GM19035 (cell line): ENCODE data around the gene GAPDHS.

ENCODE experiments used
- ATAC-seq: cut with Tn5 transposase; IDR thresholded peaks from one replicate; pipeline ENCODE4 v1.9.1; 2021; ENCODE audit not compliant: unreplicated experiment

The GAPDHS gene

DNA sequence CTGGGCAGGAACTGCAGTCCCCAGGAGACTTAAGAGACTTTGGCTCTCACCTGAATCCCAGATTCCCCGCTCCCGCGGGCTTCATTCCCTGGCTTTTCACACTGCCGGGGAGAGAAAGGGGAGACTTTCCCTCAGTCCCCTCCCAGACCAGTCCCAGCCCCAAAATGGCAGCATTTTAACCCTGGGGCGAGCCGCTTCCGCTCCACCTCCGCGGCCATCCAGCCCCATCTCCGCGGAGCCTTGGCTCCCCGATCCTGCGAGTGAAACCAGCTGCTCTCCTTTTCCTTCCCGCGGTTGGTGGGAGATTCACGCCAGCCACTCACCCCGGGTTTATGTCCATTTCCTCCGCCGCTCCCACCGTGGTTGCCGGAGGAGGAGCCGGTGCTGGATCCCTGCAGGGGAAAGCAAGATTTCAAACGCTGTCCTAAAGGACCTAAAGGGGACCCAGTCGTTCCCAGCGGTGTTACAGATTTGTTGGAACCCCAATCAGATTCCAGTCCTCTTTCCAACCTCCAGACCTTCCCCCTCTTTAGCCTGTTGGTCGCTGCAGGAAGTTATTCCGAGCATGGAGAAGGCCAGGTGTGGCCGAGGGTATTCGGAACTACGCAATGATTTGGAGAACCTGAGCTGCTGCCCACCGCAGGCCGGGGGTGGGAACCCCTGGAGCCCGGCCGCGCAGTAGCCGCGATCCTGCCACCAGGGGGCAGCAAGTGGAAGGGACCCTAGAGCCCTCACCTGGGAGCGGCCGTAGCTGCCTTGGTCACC, 23.2 kb upstream of the GAPDHS start:
- no peak for ATAC-seq

DNA sequence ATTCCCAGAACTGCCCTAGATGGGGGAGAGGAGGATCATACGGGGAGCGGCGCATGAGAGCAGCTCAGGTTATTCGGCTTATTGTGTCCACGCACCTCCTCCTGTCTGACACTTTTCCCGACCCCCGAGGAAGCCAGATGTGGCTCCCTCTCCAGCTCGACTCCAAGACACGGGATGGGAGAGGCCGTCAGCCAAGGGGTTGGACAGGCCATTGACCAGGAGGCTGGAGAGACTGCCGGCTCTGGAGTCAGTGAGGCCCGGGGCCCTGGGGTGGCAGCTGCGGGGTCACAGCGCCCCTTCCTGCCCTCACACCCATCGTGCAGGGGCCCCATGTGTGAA, 22.7 kb upstream of the GAPDHS start:
- ATAC-seq: no peak

DNA sequence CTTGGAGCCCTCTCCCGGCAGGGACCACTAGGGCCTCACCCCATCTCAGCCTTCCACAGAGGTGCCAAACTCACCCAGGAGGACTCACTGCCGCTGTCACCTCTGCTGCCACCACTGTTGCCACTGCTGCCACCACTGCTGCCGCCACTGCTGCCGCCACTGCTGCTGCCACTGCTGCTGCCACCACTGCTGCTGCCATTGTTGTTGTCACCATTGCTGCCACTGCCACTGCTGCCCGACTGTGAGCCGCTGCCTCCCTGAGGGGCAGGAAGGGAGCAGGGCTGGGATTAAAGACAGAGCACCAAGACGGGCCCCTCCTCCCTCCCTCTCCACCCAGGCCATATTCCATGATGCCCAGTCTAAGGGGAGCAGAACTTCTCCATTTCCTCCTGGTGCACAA, 21.9 kb upstream of the GAPDHS start:
- ATAC-seq: no peak

DNA sequence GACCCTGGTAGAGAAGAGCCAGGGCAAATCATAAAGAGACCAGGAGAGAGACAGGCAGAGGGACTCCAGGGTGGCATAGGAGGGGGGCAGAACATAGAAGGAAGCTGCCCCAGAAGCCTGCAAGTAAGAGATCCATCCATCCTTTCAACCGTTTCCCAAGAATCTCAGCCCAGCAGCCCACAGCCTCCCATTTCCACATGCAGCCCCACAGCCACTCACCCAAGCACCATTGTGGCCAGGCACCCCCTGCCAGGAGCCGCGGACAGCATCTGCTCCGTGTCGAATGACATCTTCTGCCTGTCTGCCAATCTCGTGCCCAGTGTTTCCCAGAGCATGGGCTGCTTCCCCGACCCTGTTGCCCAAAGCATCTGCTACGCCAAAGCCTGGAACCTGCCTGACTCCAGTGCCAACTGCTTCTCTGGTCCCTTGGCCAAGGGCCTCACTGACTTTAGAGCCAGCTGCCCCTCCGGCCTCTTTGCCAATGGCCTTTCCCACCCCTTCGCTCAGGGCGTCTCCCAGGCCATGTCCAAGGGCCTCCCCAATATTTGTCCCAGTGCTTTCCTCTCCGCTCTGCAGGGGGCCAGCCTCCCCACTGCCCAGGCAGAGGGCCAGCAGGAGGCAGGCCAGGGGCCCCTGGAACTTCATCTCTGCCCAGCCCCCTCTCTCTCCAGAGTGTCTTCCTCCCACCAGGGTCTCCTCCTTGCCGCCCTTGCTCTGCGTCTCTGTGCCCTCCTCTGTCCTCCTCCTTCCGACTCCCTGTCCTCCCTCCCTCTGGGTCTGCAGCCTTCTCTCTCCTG, 20.2 kb upstream of the GAPDHS start:
- ATAC-seq: no peak

DNA sequence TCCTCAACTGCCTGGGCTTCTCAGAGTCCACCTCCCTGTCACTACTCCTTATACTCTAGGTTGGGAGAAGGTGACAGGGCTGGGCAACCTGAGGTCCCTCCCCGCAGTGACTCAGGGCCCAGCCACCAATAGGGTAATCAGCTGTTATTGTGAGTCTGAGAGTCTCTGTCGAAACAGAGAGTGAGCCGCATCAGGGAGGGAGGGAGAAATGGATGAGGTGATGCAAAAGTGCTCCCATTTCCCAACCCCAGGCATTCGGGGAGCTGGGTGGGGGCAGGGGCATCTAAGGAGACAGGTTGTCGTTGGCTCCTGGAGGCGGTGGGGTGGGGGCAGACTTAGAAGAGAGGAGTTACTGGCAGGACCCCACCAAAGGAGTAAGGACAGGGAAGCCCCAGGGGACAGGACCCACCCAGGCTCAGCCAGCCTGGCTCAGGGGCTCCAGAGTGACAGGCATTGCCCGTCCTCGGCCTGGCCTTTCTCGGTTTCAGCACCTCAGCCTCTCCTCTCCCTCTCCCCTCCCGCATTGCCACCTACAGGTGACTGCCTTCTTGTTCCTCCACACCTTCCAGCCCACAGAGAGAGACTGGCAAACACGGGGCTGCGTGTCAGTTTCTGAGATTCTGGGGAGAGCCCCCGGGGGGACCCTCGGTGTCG, 19.5 kb upstream of the GAPDHS start, which contains the start of gene DMKN:
DMKN (minus strand) TSS at position 22 of the 654 bp plus-strand sequence. CDS start 174 bp downstream, outside the sequence.
- ATAC-seq: no peak

DNA sequence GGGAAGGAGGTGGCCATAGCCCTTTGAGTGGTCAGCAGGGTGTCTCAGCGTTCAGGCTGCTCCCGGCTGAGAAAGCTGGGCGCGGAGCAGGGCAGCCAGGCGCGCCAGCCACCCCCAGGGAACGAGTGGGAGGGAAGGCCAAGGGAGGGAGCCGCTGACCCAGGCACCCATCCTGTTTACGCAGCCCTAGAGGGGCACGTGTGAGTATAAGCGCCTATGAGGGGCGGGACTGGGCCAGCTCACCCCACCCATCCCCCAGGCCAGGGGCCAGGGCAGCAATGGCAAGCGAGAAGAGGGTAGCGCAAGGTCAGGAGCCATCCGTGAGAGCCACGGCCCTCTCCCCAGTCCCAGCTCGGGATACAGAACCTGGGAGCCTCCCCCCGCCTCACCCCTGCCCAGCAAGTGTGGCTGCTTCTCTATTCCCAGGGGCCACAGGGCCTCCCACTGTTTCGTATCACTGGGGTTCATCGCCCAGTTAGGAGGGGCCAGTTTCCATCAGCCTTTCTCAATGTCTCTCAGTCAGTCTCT, 18.9 kb upstream of the GAPDHS start:
- ATAC-seq: no peak

DNA sequence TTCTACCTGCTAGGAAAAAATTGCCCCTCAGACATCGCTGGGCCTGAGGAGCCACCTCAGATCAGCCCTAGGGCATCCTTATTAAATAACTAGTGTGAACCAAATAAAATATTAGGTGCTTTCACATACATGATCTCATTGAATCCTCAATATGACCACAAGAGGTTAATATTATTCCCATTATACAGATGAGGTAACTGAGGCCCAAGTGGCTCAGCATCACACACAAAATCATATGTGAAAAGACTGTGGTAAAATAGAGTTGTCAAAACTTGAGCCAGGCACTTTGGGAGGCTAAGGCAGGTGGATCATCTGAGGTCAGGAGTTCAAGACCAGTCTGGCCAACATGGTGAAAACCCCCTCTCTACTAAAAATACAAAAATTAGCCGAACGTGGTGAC, 16.9 kb upstream of the GAPDHS start:
- ATAC-seq: no peak

DNA sequence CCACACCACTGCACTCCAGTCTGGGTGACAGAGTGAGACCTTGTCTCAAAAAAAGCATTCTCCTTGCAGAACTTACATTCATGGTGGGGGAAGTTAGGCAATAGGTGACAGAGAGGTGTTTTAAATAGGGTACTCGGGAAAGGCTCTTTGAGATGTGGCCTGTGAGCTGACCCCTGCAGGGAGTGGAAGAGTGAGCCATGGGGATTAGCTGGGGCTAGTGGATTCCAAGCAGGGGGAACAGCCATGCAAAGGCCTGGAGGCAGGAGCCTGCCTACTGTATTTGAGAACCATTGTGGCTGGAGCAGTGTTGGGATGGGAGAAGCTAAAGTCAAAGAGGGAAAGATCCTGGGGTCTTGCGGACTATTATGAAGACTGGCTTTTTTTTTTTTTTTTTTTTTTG, 15.9 kb upstream of the GAPDHS start:
- no peak for ATAC-seq

DNA sequence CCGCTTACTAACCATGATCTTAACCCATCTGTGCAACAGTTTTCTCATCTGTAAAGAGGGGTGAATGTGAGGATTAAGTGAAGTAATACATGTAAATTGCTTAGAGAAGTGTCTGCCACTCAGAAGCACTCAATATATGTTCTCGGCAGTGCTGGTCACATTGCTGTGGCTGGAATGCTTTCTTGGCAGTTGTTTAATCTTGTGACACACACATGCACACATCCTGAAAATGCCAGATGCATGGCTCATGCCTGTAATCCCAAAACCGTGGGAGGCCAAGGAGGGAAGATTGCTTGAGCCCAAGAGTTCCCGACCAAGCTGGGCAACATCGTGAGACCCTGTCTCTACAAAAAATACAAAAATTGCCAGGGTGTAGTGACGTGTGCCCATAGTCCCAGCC, 14.9 kb upstream of the GAPDHS start:
- ATAC-seq: no peak

DNA sequence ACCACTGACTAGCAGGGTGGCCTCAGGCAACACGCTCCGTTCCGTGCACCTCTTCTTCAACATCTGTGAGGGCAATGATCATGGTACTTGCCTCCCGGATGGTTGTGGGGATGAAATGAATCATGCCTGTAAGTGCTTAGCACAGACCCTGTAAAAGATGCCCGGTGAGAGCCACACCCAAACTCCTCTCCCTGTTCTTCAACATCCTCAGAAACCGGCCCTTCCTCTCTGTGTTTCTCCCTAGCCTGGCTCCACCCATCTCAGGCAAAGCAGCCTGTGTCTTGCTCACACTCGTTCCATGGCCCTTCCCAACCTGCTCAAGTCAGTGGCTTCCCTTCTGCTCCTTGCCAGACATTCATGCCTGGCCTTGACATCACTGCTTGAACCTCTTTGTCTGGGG, 14.0 kb upstream of the GAPDHS start:
- ATAC-seq: no peak

DNA sequence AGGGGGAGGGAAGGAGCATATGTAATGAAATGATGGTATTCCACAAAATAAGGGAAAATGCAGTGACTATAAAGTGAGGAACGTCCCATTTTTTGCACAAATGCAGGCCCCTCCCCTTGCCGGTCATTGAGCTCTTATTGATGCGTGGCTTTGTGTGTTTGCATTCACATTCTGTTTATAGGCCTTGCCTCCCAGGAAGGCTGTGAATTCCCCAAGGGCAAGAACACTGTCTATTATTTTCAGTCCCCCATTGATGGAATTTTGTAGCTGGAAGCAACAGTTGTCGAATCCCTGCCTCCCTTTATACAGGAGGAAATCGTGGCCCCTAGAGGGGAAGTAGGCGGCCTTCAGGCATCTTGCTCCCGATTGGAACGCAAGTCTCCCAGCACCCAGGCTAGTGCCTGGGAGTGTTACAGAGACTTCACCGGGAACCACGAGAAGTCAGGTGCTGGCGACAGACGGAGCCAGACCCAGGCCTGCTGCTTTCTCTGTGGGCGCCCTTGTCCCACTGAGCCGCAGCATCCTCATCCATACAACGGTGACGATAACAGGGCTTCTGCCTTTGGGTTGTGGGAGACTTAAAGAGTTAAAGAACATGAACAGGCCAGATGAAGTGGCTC, 12.0 kb upstream of the GAPDHS start:
- ATAC-seq: no peak

DNA sequence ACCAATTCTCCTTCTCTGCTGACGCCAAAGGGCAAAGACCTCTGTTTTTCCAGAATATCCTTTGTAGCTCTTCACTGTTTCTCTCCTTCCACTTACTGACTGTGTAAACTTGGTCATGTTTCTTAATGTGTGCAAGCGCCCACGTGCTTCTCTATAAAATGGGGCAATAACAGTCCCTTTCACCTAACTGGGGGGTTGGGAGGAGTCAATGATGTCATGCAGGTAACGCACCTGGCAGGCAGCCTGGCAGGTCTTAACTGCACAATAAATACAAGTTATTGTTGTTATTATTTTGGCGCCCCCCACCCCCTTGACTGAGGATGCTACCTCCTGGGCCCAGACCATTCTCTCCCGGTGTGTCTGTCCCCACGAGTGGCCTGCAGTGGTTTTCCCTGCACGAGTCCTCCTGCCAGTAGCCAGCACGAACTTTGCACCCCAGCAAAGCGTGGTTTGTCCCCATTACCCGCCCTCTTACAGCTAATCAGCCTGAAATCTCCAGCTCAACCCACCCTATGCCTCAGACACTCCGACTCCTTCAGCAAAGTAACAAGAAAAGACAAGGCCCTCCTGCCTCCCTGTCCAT, 10.4 kb upstream of the GAPDHS start:
- ATAC-seq: no peak

DNA sequence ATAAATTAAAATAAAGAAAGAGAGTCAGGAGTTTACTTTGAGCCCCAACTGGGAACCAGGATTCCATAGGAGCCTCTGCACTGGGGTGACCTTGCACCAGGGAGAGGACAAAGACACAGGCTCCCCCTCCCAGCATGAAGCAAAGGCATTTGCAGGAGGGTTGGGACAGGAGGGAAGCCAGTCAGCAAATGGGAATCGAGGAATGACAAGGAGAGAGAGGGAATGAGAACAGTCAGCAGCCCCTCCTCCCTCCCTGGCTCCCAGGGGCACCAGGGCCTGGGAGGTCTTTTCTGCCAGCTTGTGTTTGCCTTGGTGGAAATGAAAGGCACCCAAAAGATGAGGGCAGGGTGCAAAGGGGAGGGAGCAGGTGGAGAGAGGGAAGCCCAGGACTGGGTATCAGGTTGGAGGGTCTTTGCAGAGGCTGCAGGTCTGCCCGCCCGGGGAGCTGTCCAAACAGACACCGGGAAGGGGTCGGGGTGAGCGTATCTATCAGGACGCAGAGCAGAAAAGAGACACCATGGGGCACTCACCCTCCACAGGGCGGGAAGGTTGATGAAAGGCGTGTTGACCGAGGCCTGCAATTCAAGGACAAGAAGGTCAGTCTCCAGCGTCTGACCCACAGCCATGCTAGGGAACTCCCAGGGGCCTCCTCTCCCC, 8.9 kb upstream of the GAPDHS start:
- ATAC-seq: no peak

DNA sequence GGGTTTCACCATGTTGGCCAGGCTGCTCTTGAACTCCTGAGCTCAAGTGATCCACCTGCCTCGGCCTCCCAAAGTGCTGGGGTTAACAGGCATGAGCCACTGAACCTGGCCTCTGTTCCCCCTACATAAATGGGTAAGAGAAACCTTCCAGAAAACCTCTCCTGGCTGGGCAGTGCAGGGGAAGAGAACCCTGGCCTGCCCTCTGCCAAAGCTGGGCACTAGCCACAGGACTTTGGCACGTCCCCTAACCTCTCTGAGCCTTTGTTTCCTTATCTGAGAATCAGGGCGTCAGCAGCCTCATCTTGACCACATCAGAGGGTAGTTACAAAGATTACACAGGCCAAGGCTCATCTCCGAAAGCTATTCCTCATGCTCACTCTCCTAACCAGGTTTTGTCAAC, 7.4 kb upstream of the GAPDHS start:
- no peak for ATAC-seq

DNA sequence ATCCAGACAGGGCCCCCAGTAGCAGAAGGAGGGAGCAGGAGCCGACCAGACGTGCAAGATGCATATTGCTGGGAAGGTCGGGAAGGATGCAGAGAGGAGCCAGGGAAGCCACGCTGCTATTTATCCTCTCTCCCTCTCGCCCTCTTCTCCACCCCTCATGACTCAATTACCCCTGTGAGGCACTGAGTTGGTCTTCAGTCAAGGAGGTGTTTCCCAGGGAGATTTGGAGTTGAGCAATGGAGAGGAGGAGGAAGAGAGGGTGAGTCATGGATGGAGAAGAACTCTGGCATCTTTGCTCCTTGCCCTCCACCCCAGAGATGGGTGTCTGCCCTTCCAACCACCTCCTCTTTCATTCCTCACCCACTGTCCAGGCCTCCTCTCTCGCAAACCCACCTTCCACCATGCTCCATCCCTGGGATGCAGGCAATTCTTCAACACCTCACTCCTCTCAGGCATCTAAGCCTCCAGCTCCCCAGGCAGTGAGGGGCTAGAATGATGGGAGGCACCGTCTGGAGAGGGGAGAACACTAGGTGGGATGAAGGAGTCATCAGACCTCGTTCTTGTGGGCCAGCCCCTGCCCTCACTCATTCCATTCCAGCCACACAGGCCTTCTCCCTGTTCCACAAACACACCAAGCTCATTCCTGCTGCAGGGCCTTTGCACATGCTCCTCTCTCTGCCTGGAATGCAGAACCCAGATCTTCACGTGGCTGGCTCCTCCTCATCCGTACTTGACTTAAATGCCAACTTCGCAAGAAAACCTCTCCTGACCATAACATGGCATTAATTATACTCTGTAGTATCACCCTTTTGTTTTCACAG, 4.8 kb upstream of the GAPDHS start, which contains the start of gene SBSN:
SBSN (minus strand) TSS at position 94 of the 821 bp plus-strand sequence; CDS start at position 64, 30 bp downstream.
- no peak for ATAC-seq

DNA sequence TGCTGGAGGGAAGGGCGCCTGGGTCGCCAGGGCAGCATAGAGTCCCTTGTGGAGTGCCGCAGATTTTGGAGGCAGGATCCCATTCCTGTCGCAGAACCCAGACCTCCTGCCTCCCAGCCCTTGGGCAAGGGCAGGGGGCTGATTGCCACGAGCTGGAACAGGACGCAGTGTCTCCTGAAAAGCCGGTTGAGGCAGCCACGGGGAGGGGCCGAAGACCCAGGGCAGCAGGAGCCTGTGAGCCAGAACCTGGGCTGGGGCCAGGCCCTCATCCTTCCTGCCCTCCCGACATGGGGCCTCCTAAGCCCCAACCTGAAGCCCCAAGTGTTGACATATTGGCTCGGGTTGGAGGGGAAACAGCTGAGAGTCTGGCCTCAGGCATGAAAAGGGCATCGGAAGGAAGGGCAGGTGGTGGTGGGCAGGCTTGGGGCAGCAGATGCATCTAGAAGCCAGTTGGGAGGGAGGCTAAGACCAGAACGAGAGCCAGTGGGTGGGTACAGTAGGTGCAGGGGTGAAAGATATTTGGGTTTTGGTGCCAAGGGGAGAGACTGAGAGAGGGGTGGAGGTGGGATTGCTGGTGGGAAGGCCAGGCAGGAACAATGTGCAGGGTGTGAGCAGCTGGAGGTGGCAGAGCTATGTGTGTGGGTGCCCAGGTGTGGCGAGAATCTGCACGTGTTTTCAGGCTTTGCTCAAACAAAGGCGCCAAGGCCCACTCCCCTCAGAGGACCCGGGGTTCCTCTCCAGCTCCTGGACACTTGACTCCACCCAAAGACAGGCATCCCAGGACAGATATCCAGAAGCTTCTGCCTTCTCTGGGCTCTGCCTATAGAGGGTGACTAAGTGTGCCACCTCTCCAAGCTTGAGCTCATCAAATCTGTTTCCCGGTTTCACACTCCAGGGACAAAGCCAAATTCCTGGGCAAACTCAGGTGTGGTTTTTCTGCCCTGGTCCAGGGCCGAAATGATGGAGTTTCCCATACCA, 3.7 kb upstream of the GAPDHS start:
- ATAC-seq: no peak

DNA sequence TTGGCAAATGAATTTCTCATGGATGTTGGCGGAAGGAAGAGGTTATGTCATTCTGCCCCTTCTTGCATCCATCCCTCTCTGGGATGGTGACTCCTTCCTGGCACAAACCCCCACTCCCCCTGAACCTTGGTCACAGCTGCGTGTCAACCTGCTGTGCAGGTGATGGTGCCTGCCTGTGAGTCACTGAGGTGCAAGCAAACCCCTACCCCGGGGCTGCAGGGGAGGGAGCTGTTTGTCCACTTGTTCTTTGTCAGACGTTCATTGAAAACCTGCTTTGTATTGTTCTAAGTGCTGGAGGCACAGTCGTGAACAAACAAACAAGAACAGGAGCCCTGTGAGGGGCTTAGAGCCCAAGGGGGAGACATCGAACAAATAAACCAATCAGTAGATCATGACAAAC, 2.0 kb upstream of the GAPDHS start:
- no peak for ATAC-seq

DNA sequence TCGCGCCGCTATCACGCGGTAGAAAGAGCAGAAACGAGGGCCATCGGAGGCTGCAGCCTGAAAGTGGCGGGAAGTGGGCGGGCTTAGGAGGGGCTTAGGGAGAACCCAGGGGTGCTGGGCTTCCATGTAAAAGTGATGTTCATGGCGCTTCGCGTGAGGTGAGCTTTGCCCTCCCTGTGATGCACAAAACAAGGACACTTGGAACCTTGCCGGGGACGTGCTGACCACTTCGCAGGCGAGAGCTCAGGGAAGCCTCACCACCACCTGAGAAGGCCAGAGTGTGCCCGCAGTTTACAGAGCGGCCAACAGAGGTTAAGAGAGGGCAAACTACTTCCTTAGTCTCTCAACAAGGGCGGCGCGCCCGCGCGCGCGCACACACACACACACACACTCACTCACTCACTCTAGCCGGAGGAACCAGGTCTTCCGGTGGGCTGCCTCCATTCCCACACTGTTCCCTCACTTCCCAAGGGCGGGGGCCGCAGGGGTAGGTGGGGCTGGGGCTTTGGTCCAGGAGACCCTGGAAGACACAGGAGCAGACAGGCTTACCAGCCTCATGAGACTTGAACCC, 651 bp downstream of the GAPDHS start:
- no peak for ATAC-seq
